ENCODE measurements around the gene TMPRSS3.

- TF ChIP-seq POLR2A (IDR thresholded peaks at IDR 0.05; ENCODE audit: low read depth) (no peak), POLR2AphosphoS5 (IDR thresholded peaks at IDR 0.05) (no peak)
Measured at GRCh38 chr21:42401154-42401553, 5.3 kb upstream of the TMPRSS3 start.
